Measurements from ENCODE around the gene LIX1.

DNA sequence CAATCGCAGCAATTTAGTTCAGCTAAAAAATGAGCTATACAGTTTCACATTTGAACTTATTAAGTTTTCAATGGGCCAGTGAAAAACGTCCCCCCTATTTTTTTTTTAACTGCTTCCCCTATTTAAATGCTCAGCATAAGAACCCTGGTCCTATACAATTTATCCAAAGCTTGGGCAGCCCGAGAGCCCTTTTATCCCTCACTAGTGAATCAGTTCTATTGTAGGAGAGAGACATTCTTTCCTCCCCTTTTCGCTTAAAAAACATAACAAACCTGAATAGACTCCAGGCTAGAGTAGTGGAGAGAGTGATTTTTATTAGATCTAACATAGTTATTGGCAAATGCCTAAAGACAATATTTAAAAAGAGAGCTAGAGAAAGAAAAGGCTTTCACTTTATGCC is 1.4 kb downstream of the LIX1 start:
- TF ChIP-seq, protein P1, sequence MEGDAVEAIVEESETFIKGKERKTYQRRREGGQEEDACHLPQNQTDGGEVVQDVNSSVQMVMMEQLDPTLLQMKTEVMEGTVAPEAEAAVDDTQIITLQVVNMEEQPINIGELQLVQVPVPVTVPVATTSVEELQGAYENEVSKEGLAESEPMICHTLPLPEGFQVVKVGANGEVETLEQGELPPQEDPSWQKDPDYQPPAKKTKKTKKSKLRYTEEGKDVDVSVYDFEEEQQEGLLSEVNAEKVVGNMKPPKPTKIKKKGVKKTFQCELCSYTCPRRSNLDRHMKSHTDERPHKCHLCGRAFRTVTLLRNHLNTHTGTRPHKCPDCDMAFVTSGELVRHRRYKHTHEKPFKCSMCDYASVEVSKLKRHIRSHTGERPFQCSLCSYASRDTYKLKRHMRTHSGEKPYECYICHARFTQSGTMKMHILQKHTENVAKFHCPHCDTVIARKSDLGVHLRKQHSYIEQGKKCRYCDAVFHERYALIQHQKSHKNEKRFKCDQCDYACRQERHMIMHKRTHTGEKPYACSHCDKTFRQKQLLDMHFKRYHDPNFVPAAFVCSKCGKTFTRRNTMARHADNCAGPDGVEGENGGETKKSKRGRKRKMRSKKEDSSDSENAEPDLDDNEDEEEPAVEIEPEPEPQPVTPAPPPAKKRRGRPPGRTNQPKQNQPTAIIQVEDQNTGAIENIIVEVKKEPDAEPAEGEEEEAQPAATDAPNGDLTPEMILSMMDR (IDR thresholded peaks at IDR 0.05): no peak
- TF ChIP-seq POLR2A (IDR thresholded peaks at IDR 0.05): no peak
